8988T (cell line): Measurements from ENCODE around the gene KIAA1217.

ENCODE experiments used
- DNase-seq: peaks from one replicate; pipeline ENCODE4 v3.0.0; 2011

Gene KIAA1217

DNA sequence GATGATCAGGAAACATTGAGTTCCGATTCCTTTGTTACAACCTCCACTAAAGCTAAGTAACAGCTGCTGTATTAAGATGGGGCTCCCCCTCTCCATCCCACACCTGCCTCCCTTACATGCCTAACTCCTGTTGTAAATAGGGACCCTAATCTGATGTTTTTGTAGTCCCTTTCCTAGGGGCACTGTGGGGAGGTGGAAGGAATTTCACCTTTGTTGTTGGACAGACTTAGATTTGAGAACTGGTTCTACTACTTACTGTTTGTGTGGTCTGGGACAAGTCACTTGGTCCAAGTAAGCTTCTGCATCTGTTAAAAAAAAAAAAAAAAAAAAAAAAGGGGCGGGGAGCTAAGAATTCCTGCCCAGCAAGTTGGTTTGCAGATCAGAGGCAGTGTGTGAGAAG, 42.6 kb downstream of the KIAA1217 start:
- DNase-seq: no peak

DNA sequence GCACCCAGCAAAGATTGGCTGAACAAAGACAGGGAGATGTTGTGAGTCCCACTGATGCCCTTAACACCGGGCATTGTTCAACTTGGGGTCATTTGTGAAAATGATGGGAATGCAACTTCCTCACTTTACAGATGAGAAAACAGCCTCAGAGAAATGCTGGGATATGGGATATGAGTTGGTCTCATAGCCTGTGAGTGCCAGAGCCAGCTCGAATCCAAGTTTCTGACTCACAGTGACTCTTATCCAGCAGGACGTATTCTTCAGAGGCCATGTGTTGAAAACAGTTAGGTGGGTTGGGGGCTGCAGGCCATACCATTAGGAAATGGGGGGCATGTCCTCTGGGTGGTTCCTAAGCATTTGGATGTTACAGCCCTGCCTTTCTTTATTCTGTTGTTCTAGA, 45.2 kb downstream of the KIAA1217 start:
- DNase-seq: no peak

DNA sequence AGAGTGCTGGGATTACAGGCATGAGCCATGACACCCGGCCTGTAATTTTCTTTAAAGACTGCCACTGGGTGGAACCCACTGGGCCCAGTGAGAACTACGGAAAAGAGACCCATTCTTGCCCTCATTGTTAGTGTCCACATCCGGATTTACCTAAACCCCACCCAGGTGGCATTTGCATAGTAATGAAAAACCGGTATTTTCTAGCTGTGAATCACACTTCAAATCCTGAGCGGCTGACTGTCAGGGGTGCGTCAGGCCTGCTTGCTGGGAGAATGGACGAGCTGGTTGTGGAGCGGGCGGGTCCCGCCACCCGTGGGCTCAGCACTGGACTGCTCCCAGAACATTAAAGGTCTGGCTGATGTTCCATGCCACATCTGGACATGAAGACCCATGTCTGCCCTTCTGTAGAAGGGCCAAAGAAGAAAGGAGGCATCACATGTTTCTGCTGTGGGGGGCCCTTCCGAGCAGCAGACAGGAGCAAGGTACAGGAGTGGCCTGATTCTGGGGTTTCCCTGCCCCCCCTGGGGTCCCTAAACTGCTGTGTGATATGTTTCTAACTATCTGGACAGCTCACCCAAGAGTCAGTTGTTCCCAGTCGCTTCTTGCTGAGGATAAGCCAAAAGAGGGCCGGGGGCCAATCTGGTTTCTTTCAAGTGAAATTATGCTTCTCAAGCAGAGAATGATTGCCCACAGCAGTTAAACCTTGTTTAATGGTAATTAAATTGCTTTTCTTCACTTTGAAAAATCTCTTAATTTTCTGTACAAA, 46.4 kb downstream of the KIAA1217 start:
- DNase-seq: no peak

DNA sequence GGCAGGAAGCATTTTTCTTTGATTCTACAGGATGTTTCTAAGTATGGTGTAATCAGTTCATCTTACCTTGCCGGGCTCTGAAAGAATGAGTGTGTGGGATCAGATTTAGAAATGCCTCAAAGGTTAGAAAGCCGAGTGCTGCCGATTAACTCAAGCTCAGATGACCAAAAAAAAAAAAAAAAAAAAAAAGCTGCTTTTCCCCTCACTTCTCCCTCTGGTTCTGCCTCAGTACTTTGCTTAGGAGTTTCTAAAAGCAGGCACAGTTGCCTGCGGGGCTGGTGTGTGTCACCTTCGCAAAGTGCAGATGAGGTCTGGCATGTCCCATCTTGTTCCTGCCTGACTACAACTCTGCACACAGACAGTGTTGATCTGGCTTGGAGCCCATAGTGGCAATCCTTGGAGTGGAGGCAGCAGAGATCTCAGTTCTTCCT, 47.0 kb downstream of the KIAA1217 start:
- DNase-seq: no peak

DNA sequence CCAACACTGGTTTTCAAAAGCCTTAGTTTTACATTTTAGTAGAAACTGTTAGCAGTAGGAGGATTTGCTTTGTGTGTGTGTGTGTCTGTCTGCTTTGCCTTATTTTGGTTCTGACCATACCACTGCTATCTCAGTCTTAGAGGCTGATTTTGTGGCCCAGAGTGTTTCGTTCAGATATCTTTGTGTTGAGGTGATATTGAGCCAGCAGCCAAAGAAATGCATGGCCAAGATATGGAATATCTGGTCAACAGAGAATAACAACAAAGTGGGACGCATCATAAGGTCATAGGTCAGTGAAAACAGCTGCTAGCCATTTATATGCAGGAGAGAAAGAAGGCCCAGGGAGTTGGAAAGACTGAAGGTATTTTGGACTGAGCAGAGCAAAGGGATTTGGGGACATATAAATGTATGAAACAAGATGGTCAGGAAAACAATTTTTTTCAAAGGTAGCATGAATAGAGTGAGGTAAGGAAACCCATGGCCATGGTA, 47.7 kb downstream of the KIAA1217 start:
- DNase-seq: no peak

DNA sequence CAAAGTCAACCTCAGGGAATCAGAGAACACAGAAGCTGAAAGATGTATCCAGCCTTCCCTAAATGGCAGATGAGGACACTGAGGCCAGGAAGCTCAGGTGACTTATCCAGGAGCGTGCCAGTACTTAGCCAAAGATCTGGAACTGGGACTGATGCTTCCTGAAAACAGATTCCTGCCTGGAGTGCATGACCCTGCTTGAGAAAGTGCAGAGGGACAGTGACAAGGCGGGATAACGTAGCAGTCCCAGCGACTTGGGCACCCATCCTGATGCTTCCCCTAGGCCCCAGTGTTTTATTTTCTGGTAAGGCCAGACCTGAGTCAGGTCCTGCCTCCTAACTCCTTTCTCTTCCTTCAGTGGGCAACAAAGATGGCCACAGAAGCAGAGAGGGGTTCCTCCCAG, 48.6 kb downstream of the KIAA1217 start:
- no peak for DNase-seq

DNA sequence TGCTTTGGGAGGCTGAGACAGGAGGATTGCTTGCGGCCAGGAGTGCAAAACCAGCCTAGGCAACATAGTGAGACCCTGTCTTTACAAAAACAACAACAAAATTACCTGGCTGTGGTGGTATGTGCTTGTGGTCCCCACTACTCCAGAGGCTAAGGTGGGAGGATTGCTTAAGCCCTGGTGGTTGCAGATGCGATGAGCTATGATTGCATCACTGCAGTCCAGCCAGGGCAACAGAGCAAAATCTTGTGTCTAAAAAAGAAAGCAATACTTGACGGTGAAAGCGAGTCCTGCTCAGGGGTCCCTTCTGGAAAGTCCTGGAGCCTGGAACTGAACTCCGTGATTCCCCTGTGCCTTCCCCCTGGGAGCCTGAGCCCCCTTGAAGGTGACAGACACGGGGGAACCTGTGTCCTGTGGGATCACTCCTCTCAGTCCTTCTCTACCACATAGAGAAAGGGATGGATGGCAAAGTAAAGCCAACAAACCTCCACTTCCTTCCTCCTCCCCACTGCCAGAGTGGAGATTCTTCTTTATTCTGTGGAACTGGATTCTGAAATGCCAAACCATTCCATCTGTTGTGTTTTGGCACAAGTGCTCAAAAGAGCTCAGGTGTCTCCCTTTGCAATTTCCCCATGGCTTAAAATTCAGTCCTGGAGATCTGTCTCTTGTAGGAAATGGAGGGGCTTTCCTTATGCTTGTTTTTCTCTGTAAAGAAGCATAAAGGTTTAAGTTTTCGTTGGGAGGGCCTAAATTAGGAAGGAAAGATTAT, 50.6 kb downstream of the KIAA1217 start:
- no peak for DNase-seq

DNA sequence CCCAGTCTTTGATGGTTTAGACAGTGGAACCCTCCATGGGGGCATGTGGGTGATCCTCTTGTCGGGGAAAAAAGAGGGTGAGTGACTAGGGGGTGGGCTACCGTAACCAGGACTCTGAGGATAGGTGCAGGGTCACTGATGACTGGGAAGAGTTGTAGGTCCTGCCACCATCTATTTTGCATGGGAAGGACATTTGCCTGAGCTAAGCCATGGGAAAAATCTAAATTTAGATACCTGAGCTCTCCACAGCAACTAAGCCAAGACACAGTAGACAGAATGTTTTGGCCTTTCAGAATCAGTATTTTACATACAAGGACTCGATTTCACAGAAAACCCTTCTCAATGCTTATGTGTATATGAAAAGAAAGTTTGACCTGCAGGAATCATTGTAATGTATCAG, 52.7 kb downstream of the KIAA1217 start:
- no peak for DNase-seq

DNA sequence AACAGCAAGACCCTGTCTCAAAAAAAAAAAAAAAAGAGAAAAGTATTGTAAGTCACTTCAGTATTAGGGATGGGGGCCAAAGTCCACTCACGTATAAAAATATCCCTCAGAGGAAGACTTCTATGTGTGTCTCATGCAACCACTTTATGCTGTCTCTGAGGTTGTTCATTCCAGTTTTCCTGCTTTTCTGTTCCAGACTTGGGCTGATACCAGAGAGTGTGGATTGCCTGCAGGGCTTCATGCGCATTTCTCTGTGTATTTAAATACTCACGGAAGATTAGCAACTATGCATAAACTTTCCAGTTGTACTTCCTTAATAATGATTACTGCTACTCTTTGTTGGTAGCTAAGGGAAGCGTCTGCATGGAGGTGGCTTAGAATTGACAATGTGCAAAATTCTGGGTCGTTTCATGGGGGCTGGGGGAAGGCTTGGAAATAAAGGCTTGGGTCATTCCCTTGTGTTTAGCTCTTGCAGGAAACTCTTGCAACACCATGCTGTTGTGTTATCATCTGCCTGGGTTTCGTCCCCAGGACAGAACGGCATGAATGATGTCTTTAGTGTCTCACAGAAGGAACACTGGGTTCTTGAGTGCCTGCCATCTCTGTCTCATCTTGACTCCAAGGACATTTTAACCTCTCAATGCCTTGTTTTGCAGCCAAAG, 54.1 kb downstream of the KIAA1217 start:
- DNase-seq: no peak

DNA sequence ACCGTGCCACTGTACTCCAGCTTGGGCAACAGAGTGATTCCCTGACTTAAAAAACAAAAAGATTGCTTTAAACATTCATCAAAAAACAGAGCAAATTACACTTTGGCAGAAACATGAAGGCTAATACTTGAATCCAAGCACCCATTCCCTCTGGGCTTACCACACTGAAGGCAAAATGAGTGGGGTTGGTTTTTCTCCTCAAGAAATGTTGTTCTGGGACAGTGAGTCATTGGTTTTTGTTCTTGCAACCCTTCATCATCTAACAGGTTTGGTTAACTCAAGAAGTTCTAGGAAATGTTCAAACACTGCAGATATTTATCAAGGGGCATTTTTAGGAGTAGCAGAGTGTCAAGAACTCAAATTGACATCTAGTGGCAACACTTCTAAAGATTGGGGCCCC, 60.5 kb downstream of the KIAA1217 start:
- DNase-seq: no peak

DNA sequence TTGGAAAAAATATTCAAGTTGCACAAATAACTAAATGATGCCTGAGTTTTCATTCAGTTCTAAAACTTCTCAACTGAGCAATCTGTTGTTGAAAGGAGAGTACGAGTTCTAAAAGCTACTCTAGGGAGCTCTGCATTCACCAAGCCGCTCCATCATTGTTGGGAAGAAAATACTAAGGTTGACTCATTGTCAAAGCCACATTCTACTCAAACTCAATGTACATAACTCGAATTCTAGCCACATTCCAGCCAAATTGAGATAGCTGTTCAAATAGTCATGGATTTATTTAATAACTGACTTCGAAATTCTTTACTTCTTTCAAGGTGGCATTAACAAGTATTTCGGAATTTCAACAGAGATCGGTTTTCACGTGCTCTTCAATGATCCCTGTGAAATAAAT, 63.4 kb downstream of the KIAA1217 start:
- no peak for DNase-seq

DNA sequence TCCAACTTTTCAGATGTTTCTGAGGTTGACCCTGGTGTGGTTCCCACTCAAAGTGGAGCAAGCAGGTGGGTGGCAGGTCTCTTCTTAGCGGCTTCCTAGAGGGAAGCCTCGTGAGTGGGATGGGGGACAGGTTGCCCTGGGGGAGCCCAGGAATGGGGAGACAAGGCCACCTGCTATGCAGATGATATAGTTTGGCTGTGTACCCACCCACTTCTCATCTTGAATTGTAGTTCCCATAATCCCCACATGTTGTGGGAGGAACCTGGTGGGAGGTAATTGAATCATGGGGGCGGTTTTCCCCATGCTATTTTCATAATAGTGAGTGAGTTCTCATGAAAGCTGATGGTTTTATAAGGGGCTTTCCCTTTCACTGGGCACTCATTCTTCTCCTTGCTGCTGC, 68.3 kb downstream of the KIAA1217 start:
- no peak for DNase-seq

DNA sequence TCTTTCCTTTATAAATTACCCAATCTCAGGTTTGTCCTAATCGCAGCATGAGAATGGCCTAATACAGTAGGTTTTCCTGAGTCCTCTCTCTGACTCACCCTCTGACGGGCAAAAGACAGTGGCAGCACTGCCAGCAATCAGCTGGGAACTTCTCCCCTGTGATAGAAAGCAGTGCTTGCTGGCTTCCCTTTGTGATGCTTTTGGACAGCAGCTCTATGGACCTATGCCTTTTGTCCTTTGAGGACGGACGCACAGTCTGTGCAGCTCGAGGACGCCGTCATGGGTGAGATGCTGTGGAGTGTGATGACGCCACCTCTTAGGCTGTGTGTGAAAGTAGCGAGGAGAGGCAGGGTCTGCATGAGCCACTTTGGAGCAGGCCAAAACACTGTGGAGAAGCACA, 68.8 kb downstream of the KIAA1217 start:
- no peak for DNase-seq

DNA sequence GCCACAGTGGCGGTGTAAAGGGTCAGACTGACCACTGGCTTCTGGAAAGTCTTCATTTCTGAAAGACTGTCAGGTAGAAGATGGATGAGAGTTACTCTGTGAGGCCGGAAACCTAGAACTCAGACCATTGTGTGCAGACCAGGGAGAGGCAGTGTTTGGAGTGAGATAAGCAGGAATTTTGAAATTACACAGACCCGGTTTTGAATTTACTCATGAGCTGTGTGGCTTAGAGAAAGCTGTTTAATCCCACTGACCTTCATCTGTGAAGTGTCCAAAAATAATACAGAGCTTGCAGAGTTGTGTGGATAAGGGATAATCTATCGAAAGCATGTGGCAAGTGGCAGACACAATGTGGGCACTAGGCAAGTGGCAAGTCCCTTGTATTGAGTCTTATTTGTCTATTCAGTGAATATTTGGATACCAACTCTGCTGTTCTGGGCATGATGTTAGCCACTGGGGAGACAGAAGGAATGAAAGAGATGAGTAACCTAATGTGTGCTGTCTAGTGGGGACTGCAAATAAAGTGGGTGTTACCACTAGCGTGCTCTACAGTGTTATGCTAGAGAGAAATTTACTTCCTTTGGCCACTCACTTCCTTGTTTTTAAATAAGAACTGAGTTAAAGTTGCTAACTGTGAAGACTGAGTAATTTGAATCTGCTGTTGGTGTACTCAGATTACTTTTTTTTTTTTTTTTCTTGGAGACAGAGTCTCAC, 69.4 kb downstream of the KIAA1217 start:
- no peak for DNase-seq

DNA sequence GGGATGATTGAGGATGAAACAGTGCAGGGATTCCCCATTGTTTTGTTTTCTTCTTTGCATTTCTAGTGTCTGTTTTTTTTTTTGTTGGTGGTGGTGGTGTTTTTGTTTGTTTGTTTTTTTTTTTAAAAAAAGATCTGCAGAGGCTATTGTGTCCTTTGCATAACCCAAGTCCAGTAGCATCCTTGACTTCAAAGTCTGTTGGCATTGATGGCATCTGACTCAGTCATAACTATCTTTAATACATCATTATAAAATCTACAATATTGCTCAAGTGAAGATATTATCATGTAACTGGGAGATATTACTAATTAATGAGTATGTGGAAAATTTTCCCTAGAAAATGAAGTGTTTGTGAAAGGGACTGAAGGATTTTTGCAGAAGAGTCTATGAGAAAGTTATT, 70.2 kb downstream of the KIAA1217 start:
- DNase-seq: no peak

DNA sequence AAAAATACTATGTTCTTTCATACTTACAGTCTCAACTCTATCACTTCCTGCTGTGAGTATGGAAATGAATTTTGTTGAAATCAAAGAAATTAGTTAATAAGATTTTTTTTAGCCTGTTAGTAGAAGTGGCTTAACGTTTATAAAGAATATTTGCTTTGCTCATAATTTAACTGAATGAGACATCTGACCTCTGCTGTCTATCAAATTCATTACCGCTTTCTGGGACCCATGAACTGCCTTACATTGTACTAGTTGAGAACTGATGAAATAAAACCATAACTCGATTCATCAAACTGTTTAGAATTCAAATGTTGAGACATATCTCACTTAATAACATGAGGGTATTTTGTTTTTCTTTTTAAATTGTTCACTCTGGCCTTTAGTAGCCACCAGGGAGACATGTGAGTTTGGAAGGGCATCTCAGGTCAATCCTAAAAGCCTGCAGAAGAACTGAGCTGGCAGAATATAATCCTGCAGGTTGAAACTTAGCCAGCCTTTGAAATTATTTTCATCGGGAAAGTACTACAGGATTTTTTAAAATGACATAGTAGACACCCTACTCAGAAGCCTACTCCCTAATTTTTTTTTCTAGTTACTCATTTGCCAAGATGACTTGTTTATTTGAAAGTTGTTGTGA, 78.7 kb downstream of the KIAA1217 start:
- DNase-seq: no peak

DNA sequence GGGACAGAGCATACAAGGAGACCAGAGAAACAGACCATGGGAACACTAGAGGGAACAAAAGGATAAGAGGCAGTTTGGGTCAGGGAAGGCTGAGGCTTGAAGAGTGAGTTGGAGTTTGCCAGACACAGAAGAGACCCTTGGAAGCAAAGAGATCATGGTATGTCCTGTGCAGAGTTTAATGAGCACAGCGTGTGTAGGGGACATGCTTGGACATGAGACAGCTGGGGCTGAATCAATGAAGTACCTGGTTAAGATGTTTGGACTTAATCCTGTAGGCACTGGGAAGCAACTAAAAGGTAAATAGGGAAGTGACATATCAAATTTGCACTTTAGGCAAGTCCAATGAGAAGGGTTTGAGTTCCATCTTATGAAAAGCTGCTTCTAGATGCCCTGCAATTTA, 79.6 kb downstream of the KIAA1217 start:
- DNase-seq: no peak

DNA sequence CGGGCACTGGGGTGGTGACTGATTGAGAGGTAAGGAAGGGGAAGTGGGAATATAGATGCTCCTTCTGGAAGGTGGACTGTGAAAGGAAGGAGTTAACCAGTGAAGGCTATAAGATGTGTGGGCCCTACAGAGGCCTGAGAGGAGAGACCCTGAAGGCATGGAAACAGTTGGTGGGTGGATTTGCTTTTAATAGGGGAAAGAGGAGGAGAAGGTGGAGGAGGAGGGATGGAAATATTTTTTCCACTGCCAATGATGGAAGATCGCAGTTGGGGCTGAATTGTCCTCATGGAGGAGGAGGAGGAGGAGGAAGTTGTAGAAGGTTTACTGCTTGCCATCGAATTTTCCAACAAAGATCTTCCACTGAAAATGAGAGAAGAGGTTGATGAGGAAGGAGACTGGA, 80.3 kb downstream of the KIAA1217 start:
- no peak for DNase-seq

DNA sequence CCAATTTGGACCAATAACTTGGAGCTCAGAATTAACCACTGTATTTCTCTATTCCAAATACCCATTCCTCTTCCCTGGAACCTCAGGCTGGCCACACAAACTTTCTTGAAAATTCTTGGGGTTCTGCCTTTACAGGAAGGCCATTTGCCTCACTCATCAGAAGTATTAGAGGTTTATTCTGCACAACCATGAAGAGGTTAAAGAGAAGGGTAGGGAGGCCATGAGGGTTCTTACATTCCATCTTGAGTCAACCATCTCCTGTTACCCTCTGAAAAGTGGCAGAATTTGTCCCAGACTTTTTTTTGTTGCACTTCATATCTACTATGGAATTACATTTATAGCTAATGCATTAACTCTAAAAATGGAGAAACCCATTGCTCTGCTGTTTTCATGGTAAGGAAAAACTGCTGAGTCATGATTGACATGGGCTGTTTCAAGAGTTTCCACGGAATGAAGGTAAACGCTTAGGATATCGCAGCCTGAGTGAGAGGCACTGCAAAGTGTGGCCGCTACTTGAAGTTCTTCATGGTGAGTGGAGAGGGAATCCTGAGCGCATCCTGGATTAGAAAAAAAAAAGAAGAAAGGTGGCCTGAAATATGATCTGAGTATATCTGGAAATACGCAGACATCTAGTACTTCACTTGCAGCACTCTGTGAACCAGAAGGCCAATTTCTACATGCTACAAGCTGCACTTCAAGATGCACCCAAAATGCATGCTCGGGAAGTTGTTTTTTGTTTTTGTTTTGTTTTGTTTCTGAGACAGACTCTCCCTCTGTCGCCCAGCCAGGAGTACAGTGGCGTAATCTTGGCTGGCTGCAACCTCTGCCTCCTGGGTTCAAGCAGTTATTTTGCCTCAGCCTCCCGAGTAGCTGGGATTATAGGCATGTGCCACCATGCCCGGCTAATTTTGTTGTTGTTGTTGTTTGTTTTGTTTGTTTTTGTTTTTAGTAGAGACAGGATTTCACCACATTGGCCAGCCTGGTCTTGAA, 83.7 kb downstream of the KIAA1217 start:
- no peak for DNase-seq

DNA sequence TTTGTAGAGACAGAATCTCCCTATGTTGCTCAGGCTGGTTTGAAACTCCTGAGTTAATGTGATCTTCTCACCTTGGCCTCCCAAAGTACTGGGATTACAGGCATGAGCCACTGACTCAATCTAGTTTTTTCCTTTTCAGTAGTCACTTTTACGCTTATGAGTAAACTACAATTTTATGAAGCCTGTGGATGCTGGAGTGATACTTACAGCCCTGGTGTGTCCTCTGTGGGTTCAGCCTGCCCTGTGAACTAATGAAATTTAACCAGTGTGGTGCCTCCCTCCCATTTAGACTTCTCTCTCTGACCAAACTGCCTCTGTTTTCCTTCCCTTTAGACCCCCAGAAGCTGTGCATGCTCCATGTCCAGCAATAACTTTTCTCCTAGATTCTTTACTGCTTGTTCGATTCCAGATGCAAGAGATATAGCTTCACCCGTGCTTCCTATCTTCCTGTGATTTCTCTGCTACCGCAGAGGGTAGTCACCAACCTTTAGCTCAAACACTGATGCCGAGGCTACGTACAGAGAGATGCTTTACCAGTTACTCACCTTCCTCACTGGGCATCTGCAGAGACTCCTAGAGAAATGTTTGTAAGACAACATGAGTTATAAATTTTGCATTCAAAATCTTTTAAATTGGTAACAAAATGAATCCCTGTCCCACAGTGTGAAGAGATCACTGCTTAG, 90.8 kb downstream of the KIAA1217 start:
- DNase-seq: no peak
